Omental fat pad (tissue), 4 donors: Measurements from ENCODE around the gene CXCL9. TPM values are rescaled to one million over a fixed set of nuclear protein-coding genes. Genes with fewer than 3 reads are reported as not detected.
A peak's percentile ranks its signal among the peaks of the same experiment; 100 is the strongest.

Source experiments
- ATAC-seq: fragments of 150-250 bp; one replicate; pipeline ENCODE4 v1.9.1; 2016; ENCODE audit warnings: mild to moderate bottlenecking, moderate library complexity; ENCODE audit not compliant: low FRiP score
- DNase-seq: peaks from one replicate; pipeline ENCODE4 v3.0.0-alpha.2; 2019; ENCODE audit warnings: low spot score
- total RNA-seq, 4 donors: library from RNA; depleted of rRNA; stranded (reverse); fragments of >200 nt; gene quantifications; one replicate each; pipeline ENCODE4 v1.1.0, GENCODE V29; 2016
- TF ChIP-seq, protein P1 (sequence below), 3 donors: fragments of 450-650 bp; IDR thresholded peaks; one replicate each; pipeline ENCODE4 v1.5.1; 2016 to 2017; ENCODE audit warnings: antibody characterized with exemption in 3 of 3, mild to moderate bottlenecking in 3 of 3, moderate library complexity in 2 of 3

CXCL9 gene
- total RNA-seq, 4 donors from 2014 or later = 0.74 to 5.2 (median 1.8) TPM; not detected in 1

DNA sequence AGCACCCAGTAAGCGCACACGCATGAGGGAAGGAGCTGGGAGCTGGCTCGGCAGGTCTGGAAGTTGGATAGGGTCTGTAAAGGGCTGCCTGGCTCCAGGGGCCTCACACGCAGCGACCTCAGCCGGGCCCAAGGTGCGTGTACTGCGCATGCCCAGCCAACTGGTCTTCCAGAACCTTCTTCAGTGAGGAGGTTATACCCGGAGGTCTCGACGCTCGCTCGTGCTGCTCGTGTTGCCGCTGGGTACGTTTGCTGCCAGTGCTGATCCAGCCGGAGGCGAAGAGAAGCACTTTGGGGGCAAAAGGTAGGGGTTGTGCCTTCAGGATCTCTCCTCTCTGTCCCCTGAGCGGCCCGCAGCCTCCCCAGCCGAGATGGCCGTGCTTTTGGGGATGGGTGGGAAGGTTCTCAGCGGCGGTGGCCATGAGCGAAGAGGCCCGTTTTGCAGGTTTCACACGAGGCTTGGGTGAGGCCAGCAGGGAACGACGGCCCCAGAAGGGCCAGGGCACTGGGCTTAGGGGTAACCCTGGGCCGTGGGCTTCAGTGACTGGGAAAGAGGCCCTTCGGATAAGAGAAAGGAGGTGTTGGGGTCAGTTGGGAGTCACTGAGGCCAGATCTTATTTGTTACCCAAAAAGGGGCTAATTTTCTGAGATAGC lies 3.8 kb upstream of the CXCL9 start:
- DNase-seq (no peak), ATAC-seq (peak; percentile 26)
- TF ChIP-seq, protein P1, sequence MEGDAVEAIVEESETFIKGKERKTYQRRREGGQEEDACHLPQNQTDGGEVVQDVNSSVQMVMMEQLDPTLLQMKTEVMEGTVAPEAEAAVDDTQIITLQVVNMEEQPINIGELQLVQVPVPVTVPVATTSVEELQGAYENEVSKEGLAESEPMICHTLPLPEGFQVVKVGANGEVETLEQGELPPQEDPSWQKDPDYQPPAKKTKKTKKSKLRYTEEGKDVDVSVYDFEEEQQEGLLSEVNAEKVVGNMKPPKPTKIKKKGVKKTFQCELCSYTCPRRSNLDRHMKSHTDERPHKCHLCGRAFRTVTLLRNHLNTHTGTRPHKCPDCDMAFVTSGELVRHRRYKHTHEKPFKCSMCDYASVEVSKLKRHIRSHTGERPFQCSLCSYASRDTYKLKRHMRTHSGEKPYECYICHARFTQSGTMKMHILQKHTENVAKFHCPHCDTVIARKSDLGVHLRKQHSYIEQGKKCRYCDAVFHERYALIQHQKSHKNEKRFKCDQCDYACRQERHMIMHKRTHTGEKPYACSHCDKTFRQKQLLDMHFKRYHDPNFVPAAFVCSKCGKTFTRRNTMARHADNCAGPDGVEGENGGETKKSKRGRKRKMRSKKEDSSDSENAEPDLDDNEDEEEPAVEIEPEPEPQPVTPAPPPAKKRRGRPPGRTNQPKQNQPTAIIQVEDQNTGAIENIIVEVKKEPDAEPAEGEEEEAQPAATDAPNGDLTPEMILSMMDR (IDR thresholded peaks at IDR 0.05) = no peak

DNA sequence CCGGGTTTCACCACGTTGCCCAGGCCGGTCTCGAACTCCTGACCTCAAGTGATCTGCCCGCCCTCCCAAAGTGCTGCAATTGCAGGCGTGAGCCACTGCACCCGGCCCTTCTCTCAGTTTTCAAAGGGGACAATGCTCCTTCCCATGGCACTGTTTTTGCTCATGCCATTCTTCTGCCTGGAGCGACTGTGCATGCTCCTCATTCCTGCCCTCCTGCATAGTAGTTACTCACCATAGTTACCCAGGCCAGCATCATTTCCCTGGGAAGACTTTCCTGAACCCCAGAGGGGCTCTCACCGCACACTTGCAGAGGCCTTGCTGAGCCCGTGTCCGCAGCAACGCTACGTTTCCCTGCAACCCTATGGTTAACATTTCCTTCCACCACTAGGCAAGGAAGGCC lies 3.3 kb upstream of the CXCL9 start:
- ATAC-seq (no peak), DNase-seq (no peak)
- TF ChIP-seq, protein P1 (IDR thresholded peaks at IDR 0.05) = no peak

DNA sequence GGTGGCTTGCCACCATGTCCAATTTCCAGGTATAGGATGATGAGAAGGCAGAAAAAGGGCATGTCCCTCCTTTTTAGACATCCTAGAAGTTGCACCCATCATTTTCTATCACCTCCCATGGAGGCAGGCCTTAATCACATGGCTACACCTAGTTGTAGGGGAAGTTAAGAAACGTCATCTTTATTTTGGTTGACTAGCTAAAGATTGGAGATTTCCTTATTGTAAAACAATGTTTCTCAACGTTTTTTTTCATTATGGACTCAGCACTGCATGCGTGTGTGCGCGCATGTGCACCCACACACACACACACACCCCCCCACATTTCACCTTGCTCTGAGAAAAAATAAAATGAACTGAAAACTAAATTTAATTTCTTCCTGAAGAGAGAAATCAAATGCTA lies 2.0 kb upstream of the CXCL9 start:
- no peak for ATAC-seq
- TF ChIP-seq, protein P1 (IDR thresholded peaks at IDR 0.05) = no peak

DNA sequence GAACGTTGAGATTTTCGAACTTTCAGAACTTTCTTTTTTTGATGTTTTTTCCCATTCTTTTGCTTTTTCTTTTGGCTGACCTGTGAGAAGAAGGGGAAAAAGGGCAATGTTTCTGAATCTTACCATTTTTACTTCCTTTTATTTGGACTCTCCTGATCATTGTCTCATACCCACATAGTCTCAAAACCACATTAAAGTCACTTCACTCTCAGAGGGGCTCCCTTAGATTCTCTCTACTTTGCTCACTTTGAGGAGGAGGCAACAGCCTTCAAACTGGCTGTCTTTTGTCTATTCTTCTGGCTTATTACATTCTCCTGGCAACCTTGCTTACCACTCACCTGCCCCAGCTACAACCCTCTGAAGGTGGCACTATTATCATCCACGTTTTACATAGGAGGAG lies 3.7 kb downstream of the CXCL9 start:
- ATAC-seq (no peak), DNase-seq (no peak)
- TF ChIP-seq, protein P1 (IDR thresholded peaks at IDR 0.05) = no peak

More for the DNA sequence above, 2.0 kb upstream of the CXCL9 start:
- DNase-seq = no peak

DNA sequence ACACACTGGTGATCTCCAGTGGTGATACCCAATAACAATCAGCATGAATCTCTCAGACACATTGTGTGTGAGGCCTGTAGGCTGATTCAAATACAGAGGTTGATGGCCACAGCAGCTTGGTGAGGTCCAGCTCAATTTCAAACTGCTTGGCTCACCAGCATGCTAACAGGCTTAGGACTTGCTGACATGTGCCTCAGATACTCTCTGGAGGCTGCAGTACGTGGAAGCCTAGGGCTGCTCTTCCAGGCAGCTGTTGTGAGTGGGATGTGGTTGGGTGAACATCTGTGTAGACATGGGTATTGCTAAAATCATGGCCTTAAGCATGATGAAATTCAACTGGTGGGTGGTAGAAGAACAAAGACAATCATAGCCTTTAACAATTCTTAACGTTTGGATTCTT lies 4.3 kb downstream of the CXCL9 start:
- TF ChIP-seq, protein P1 (IDR thresholded peaks at IDR 0.05) = no peak
- DNase-seq (no peak), ATAC-seq (no peak)

DNA sequence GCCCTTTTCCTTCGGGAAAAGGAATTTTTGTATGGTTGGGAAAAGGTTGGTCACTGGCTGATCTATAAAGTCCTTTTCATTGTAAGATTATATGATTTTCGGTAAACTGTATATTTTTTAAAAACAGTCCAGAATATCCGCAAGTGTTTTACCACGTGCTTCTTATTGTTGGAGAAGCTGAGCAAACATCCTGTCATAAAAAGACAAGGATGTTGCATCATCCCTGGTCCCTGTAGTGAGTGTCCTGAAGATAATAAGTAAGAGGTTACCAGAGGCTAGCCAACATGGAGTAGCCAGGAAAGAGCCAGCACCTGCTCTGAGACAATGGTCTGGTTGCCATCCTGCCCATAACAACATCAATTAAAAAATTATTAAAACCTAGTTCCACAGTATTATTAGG lies 5.1 kb downstream of the CXCL9 start:
- TF ChIP-seq, protein P1 (IDR thresholded peaks at IDR 0.05) = no peak
- no peak for ATAC-seq
- DNase-seq = no peak

DNA sequence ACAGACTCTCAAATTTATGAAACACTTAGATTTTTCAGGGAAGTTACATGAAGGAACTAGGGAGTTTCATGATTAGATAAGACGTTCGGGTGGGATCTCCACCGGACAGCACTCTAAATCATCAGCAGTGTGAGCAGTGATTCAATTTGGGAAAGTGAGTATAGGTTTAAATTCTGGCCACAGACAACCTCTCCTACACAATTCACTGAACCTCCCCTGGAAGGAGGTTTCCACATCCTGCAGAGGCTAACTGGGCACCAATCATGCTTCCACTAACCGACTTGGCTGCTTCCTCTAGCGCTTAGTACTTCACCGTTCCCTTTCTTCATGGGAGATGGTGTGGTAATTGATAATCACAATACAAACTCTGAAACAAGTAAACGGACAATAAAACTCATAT lies 5.6 kb downstream of the CXCL9 start:
- ATAC-seq = no peak
- TF ChIP-seq, protein P1 (IDR thresholded peaks at IDR 0.05) = no peak
- no peak for DNase-seq
